Caki2 (cell line): ENCODE results near the gene ZFP3. TPM values are rescaled to one million over a fixed set of nuclear protein-coding genes. Genes with fewer than 3 reads are reported as not detected.
"Not testable (repeated sequence)": the region's sequence is repeated elsewhere in the genome, so short reads cannot be mapped to it uniquely, and the experiment has no call there.

Source experiments
- DNase-seq: peaks from one replicate; pipeline ENCODE4 v3.0.0-alpha.2; 2015; ENCODE audit warnings: low read depth
- in situ Hi-C: cut with HindIII; loops from 2 replicates; pipeline ENCODE4 v1.10.0; 2016; ENCODE audit warnings: low sequenced_read_pairs, low pct_unique_long_range_greater_than_20kb, mixed read lengths
- total RNA-seq: library from RNA; depleted of rRNA; stranded (reverse); fragments of >200 nt; shearing (Covaris generic); gene quantifications from 2 replicates; pipeline ENCODE4 v1.2.3, GENCODE V29; 2014; ENCODE audit warnings: low replicate concordance

The ZFP3 gene
- total RNA-seq, 1 experiment from 2014 or later: not detected

GRCh38 chr17:5121186-5121841 lies 43.0 kb downstream of the ZFP3 start:
- in situ Hi-C loops: no loop called here
- no peak for DNase-seq

GRCh38 chr17:5122056-5122455 lies 43.8 kb downstream of the ZFP3 start:
- DNase-seq, in situ Hi-C loops: not testable (repeated sequence)

- in situ Hi-C loops: no loop called here
- no peak for DNase-seq
Measured at GRCh38 chr17:5122586-5123342, 44.5 kb downstream of the ZFP3 start.

- no peak for DNase-seq
- in situ Hi-C loops: no loop called here
Measured at GRCh38 chr17:5123343-5124124, 45.3 kb downstream of the ZFP3 start.

GRCh38 chr17:5124125-5124760 lies 46.0 kb downstream of the ZFP3 start:
- DNase-seq, in situ Hi-C loops: not testable (repeated sequence)

GRCh38 chr17:5124896-5125295 lies 46.6 kb downstream of the ZFP3 start:
- in situ Hi-C loops, DNase-seq: not testable (repeated sequence)

GRCh38 chr17:5126719-5127488 lies 48.6 kb downstream of the ZFP3 start:
- no peak for DNase-seq
- in situ Hi-C loops: no loop called here

GRCh38 chr17:5127910-5128309 lies 49.6 kb downstream of the ZFP3 start:
- DNase-seq: no peak
- in situ Hi-C loops: no loop called here

GRCh38 chr17:5128387-5128786 lies 50.1 kb downstream of the ZFP3 start:
- DNase-seq, in situ Hi-C loops: not testable (repeated sequence)

GRCh38 chr17:5128905-5129535 lies 50.8 kb downstream of the ZFP3 start:
- in situ Hi-C loops: no loop called here
- no peak for DNase-seq

GRCh38 chr17:5129770-5130169 lies 51.5 kb downstream of the ZFP3 start:
- DNase-seq, in situ Hi-C loops: not testable (repeated sequence)

GRCh38 chr17:5130261-5130660 lies 52.0 kb downstream of the ZFP3 start:
- in situ Hi-C loops, DNase-seq: not testable (repeated sequence)

GRCh38 chr17:5130687-5131086 lies 52.4 kb downstream of the ZFP3 start:
- in situ Hi-C loops, DNase-seq: not testable (repeated sequence)

GRCh38 chr17:5131146-5131715 lies 53.0 kb downstream of the ZFP3 start:
- DNase-seq: no peak
- in situ Hi-C loops: no loop called here

GRCh38 chr17:5131799-5132502 lies 53.7 kb downstream of the ZFP3 start:
- DNase-seq, in situ Hi-C loops: not testable (repeated sequence)

GRCh38 chr17:5132503-5133225 lies 54.4 kb downstream of the ZFP3 start:
- DNase-seq, in situ Hi-C loops: not testable (repeated sequence)
